ENCODE data around the gene ROR2.

Gene ROR2

DNA sequence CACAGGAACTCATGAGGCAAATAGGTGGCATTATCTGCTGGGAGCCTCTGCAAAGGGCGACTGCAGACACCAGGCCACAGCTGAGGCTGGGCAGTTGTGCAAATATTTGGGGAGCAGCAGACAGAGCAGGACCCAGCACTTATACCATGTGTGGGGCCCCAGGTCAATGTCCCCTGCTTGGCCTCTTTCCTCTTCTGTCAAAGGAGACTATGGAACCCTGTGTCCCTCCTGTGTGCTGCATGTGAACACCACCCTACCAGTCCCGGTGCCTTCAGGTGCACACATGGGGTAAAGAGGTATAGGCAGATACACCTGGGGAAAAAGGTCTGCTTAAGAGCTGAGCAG, 50.8 kb downstream of the ROR2 start:
- no peak for DNase-seq

DNA sequence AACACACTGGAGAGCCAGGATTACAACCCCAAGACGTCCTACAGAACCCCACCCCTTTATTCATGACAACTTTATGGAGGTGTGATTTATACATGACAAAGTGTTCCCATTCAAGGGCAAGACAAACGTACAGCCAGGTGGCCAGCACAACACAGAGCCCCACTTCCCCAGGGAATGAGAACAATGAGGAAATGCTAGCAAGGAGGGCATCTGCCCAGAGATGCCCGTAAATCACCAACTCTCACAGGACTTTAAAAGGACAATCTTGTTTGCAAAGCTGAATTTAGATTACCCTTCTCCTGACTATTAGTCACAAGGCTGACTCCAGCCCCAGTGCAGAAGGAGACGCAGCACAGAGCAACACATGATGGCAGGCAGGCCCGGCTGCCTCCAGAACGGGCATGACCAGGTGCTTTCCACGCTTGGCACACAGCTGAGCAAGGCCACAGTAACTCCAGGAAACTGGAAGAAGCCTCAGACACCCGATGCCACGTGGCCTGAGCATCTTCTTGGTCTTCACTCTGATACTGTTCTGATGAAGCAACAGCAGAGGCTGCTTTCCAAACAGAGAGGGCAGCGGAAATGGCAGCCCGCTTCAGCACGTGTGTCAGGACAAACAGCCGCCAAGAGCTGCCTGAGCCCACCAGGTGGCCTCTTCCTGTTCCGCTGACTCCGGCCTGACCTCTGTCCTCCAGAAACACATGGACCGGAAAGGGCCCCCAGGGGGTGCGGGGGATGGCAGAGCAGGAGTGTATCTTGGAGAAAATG, 51.4 kb downstream of the ROR2 start:
- no peak for DNase-seq

- DNase-seq: no peak
These were observed 52.8 kb downstream of the ROR2 start for GRCh38 chr9:91897201-91897600.

- no peak for DNase-seq
These were observed 53.4 kb downstream of the ROR2 start for GRCh38 chr9:91896513-91897121.

DNA sequence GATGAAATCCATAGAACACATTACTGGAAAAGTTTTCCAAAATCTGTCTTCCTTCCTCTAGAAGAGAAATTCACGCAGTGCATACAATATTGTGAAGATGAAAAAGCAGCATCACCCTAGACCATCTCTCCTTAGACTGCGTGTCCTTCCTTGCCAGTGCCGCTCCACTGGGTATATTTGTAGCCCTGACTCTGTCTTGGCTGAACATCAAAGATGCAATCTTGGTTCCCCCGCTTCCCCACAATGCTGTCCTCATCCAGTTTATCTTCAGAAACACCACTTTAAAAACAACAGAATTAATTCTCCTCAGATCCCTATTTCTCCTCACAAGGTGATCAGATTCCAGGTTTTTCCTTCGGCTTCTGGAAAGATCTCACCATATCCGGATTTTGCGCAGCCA, 53.9 kb downstream of the ROR2 start:
- no peak for DNase-seq

- DNase-seq: no peak
These were observed 55.5 kb downstream of the ROR2 start for GRCh38 chr9:91894536-91894935.

DNA sequence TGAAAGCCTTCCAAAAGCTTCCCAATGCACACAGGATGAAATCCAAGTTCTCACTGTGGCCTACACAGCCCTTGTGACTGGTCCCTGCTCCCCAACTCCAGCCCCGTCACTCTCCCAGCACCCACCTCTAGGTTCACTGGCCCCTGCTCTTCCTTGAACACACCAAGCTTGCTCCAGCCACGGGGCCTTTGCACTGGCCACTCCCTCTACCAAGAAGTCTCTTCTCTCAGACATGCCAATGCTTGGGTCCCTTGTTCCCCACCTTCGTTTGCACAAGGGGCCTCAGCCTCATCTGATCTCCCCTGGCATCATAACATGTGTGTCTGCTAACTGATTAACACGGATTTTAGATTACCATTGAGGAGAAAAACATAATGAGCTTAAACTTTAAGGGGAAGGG, 56.0 kb downstream of the ROR2 start:
- no peak for DNase-seq

DNA sequence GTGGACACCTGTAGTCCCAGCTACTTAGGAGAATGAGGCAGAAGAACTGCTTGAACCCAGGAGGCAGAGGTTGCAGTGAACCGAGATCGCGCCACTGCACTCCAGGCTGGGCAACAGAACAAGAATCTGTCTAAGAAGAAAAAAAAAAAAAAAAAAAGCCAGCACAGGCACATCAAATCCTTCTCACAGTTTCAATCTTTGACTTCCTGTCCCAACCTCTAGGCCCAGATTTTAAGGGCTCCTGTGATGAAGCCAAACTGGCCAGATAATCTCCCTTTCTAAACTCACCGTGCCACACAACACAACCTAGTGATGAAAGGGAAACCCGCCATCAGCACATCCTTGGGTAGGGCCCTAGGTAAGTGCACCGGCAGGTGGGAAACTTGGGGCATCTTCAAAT, 58.1 kb downstream of the ROR2 start:
- DNase-seq: no peak

- no peak for DNase-seq
These were observed 59.4 kb downstream of the ROR2 start for GRCh38 chr9:91890662-91891061.

DNA sequence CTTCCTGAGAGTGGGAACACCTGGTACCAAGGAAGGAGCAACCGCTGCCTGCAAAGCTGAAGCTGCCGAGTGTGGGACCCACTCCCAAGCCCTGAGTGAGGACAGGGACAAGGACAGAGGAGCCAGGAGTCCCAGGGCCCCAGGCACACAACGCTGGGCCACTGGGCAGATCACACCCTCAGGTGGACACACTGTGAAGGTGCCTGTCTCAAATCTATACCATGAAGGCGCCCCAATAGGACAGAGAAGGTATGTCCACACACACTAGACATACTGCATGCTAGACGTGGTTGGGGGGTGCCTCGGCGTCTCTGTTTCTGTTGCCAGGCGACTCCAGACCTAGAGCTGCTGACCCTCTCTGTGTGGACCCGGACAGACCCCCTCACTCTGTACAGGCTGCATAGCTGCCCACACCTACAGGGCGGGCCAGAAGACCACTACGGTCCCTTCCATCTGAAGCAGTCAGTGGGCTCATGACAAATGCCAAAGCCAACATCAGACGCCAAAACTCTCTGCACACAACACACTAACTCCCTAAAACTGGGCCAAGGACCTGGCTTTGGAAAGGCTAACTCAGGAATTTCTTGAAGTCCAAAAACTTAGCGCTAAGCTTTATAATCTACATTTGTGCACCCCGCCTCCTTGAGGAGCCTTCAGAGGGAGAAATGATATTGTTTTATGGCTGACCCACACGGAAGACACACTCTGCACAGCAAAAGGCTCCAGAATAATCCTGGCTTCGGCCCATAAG, 60.7 kb downstream of the ROR2 start:
- no peak for DNase-seq

DNA sequence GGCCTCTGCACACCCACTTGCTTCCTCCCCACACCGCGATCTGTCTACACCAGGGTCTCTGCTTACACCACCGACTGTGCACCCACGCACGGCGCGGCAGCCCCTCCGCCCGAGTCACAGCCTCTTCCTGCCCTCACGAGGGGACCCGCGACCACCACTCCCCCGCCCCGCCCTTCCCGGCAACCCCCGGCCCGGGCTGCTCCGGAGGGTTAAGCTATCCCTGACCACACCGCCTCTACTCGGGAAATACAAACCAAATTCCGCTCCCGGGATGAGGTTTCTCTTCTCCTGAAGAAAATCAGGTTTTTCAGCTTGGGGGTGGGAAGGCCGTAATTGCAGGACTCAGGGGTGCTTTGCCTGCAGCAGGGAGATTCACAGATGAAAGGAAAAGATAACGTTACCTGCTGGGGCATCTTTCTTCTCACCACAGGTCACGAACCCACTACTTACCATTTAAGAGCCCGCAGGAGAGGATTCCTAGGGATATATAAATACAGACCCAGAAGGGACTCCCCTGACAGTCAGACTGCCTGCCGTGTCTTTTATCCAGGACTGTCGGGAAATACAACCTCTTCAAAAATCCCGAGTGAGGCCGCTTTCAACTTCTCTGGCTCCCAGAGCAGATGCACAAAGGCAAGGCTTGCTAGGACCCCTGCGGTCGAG, 63.5 kb downstream of the ROR2 start:
- DNase-seq: no peak

GRCh38 chr9:91885746-91886413, 64.1 kb downstream of the ROR2 start:
- no peak for DNase-seq

- no peak for DNase-seq
These were observed 65.0 kb downstream of the ROR2 start for GRCh38 chr9:91884696-91885687.

- no peak for DNase-seq
These were observed 65.9 kb downstream of the ROR2 start for GRCh38 chr9:91884153-91884552.

GRCh38 chr9:91883503-91883902, 66.5 kb downstream of the ROR2 start:
- DNase-seq: no peak

- DNase-seq: no peak
These were observed 67.4 kb downstream of the ROR2 start for GRCh38 chr9:91882627-91883026.

GRCh38 chr9:91880378-91880972, 69.6 kb downstream of the ROR2 start:
- no peak for DNase-seq

GRCh38 chr9:91879231-91879630, 70.8 kb downstream of the ROR2 start:
- no peak for DNase-seq

- DNase-seq: no peak
These were observed 76.4 kb downstream of the ROR2 start for GRCh38 chr9:91873637-91874051.

DNA sequence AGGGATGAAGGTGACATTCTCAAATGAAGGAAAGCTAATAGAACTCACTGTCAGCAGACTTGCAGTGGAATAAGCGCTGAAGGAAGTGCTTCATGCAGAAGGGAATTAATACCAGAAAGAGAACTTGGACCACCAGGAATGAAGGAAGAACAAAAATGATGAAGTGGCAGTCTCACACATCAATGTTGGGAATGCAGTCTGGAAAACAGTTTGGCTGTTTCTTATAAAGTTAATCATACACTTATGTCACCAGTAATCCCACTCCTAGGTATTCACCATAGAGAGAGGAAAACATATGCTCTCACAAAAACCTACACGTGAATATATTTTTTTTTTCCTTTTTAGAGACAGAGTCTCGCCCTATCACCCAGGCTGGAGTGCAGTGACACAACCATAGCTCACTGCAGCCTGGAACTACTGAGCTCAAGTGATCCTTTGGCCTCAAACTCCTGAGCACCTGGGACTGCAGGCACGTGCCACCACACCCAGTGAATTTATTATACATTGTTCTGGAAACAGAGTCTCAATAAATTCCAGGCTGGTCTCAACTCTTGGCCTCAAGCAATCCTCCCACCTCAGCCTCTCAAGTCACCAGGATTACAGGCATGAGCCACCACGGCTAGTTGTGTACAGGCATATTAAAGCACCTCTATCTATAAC, 81.2 kb downstream of the ROR2 start:
- DNase-seq: no peak

- no peak for DNase-seq
These were observed 82.3 kb downstream of the ROR2 start for GRCh38 chr9:91867740-91868139.
